Loucy (cell line): ENCODE measurements around the gene PKP3.

Source experiments
- EZH2phosphoT487 ChIP-seq: fragments of 200-600 bp; IDR thresholded peaks from 2 replicates; pipeline ENCODE4 v1.6.1; 2018; ENCODE audit warnings: antibody characterized with exemption, mild to moderate bottlenecking, moderate library complexity, borderline replicate concordance
- TF ChIP-seq, protein P1 (sequence below): fragments of 200-600 bp; sonication (generic); conservative IDR thresholded peaks from 2 replicates; pipeline ENCODE4 v1.5.1; 2014; ENCODE audit warnings: mild to moderate bottlenecking, antibody characterized with exemption, low read length

DNA sequence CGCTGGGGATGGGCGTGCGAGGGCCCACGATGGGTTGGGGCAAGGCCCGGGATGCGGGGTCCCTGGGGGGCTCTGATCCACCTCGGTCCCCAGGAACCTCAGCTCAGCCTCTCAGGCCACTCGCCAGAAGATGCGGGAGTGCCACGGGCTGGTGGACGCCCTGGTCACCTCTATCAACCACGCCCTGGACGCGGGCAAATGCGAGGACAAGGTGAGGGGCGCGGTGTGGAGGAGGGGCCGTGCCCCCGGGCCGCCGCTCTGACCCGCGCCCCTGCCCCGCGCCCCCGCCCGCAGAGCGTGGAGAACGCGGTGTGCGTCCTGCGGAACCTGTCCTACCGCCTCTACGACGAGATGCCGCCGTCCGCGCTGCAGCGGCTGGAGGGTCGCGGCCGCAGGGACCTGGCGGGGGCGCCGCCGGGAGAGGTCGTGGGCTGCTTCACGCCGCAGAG is 6.3 kb downstream of the PKP3 start:
- TF ChIP-seq, protein P1, sequence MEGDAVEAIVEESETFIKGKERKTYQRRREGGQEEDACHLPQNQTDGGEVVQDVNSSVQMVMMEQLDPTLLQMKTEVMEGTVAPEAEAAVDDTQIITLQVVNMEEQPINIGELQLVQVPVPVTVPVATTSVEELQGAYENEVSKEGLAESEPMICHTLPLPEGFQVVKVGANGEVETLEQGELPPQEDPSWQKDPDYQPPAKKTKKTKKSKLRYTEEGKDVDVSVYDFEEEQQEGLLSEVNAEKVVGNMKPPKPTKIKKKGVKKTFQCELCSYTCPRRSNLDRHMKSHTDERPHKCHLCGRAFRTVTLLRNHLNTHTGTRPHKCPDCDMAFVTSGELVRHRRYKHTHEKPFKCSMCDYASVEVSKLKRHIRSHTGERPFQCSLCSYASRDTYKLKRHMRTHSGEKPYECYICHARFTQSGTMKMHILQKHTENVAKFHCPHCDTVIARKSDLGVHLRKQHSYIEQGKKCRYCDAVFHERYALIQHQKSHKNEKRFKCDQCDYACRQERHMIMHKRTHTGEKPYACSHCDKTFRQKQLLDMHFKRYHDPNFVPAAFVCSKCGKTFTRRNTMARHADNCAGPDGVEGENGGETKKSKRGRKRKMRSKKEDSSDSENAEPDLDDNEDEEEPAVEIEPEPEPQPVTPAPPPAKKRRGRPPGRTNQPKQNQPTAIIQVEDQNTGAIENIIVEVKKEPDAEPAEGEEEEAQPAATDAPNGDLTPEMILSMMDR, result no peak
- no peak for TF ChIP-seq EZH2phosphoT487
